DND-41 (cell line): ENCODE results near the gene MYPN.

Experiments used
- EZH2 ChIP-seq: IDR thresholded peaks from 3 replicates; pipeline ENCODE4 v1.6.1; 2012; ENCODE audit warnings: borderline replicate concordance, low read depth, mild to moderate bottlenecking, moderate library complexity, low read length, inconsistent platforms; ENCODE audit not compliant: severe bottlenecking
- TF ChIP-seq, protein P1 (sequence below): IDR thresholded peaks from 2 replicates; pipeline ENCODE4 v1.5.1; 2012; ENCODE audit warnings: borderline replicate concordance, low read length, moderate library complexity, mild to moderate bottlenecking; ENCODE audit not compliant: poor library complexity, severe bottlenecking; ENCODE audit errors: extremely low read depth

GRCh38 chr10:68156373-68157185 is 47.3 kb downstream of the MYPN start:
- TF ChIP-seq, protein P1, sequence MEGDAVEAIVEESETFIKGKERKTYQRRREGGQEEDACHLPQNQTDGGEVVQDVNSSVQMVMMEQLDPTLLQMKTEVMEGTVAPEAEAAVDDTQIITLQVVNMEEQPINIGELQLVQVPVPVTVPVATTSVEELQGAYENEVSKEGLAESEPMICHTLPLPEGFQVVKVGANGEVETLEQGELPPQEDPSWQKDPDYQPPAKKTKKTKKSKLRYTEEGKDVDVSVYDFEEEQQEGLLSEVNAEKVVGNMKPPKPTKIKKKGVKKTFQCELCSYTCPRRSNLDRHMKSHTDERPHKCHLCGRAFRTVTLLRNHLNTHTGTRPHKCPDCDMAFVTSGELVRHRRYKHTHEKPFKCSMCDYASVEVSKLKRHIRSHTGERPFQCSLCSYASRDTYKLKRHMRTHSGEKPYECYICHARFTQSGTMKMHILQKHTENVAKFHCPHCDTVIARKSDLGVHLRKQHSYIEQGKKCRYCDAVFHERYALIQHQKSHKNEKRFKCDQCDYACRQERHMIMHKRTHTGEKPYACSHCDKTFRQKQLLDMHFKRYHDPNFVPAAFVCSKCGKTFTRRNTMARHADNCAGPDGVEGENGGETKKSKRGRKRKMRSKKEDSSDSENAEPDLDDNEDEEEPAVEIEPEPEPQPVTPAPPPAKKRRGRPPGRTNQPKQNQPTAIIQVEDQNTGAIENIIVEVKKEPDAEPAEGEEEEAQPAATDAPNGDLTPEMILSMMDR: peak; percentile 91
- TF ChIP-seq EZH2: no peak
